Endodermal cell (in vitro differentiated cells): ENCODE measurements around the gene PDE4C. TPM values are rescaled to one million over a fixed set of nuclear protein-coding genes. Genes with fewer than 3 reads are reported as not detected.

Source experiments
- DNase-seq: peaks from one replicate; pipeline ENCODE4 v3.0.0-alpha.2; 2017
- H3K27ac ChIP-seq: 2 replicates; pipeline ENCODE4 v1.5.1; 2013; ENCODE audit warnings: mild to moderate bottlenecking, low read depth, low read length, moderate library complexity
- H3K27me3 ChIP-seq: 2 replicates; pipeline ENCODE4 v1.6.1; 2013; ENCODE audit warnings: mild to moderate bottlenecking, low read length, moderate library complexity; ENCODE audit not compliant: insufficient read depth, control insufficient read depth, poor library complexity, severe bottlenecking
- H3K36me3 ChIP-seq: 2 replicates; pipeline ENCODE4 v1.7.0; 2013; ENCODE audit warnings: mild to moderate bottlenecking, low read length, moderate library complexity; ENCODE audit not compliant: control insufficient read depth, insufficient read depth
- H3K4me1 ChIP-seq: one replicate; pipeline ENCODE4 v1.7.0; 2013; ENCODE audit warnings: low read length; ENCODE audit not compliant: control insufficient read depth, insufficient read depth
- H3K4me3 ChIP-seq: 2 replicates; pipeline ENCODE4 v1.5.1; 2013; ENCODE audit warnings: mild to moderate bottlenecking, low read length, moderate library complexity
- H3K9ac ChIP-seq: 2 replicates; pipeline ENCODE4 v1.6.1; 2013; ENCODE audit warnings: mild to moderate bottlenecking, low read length, moderate library complexity; ENCODE audit not compliant: poor library complexity, severe bottlenecking; ENCODE audit errors: extremely low read depth
- H3K9me3 ChIP-seq: 2 replicates; pipeline ENCODE4 v1.6.1; 2013; ENCODE audit warnings: mild to moderate bottlenecking, low read length, moderate library complexity; ENCODE audit not compliant: control insufficient read depth
- H3K27ac Mint-ChIP-seq: 2 replicates; pipeline ENCODE4 v1.8.0; 2020; ENCODE audit warnings: mixed read lengths
- H3K27me3 Mint-ChIP-seq: 2 replicates; pipeline ENCODE4 v1.8.0; 2021; ENCODE audit warnings: mild to moderate bottlenecking, mixed read lengths; ENCODE audit not compliant: insufficient read depth
- H3K36me3 Mint-ChIP-seq: 2 replicates; pipeline ENCODE4 v1.8.0; 2020; ENCODE audit warnings: low read depth, mixed read lengths
- H3K4me1 Mint-ChIP-seq: 2 replicates; pipeline ENCODE4 v1.8.0; 2020; ENCODE audit warnings: mixed read lengths
- H3K4me3 Mint-ChIP-seq: 2 replicates; pipeline ENCODE4 v1.8.0; 2020; ENCODE audit warnings: mild to moderate bottlenecking, moderate library complexity, mixed read lengths
- H3K9me3 Mint-ChIP-seq: 2 replicates; pipeline ENCODE4 v1.8.0; 2020; ENCODE audit warnings: mild to moderate bottlenecking, mixed read lengths
- CTCF ChIP-seq: fragments of 200-600 bp; sonication (generic); conservative IDR thresholded peaks from 2 replicates; pipeline ENCODE4 v1.5.0; 2021; ENCODE audit warnings: antibody characterized with exemption, mild to moderate bottlenecking
- WGBS, 2 experiments: methylation state at CpG; one replicate each; pipeline versions ENCODE4 v1.1.5 to v1.1.7; 2013; ENCODE audit warnings: missing lambda C conversion rate in 2 of 2, mixed read lengths in 1 of 2; ENCODE audit not compliant: insufficient coverage in 1 of 2, insufficient read length in 1 of 2; 5-methylcytosine and 5-hydroxymethylcytosine counted together
- total RNA-seq, 2 donors: library from RNA; stranded (reverse); fragmentation: NEBNext Ultra II Directional in 1 of 2; extraction: Animal tissue kit (Norgen Biotek cat#: 25700) in 1 of 2; gene quantifications; 2 replicates in 1 of 2; 3 replicates in 1 of 2; pipeline ENCODE4 v1.2.1, GENCODE V29; 2021

The PDE4C gene
- total RNA-seq, 2 donors from 2014 or later, result 1.1 to 2.4 TPM

- peaks cover 6% of the 10 kb centered on the region for H3K4me1 Mint-ChIP-seq
- peak overlapping the region; percentile 91 for H3K27ac Mint-ChIP-seq
- H3K4me3 Mint-ChIP-seq, result peak overlapping the region; percentile 78
- Histone ChIP-seq H3K4me1 (no peaks in the 10 kb centered on the region), H3K27ac (no peak overlapping the region), H3K9ac (no peak overlapping the region), H3K36me3 (no peaks in the 10 kb centered on the region), H3K27me3 (peaks cover 5% of the 10 kb centered on the region), H3K9me3 (no peaks in the 10 kb centered on the region), H3K4me3 (peak overlapping the region; percentile 87)
- H3K27me3 Mint-ChIP-seq, result peaks cover 15% of the 10 kb centered on the region
- peaks cover 3% of the 10 kb centered on the region for H3K36me3 Mint-ChIP-seq
- no peak for TF ChIP-seq CTCF
- 86 to 100% methylated on average over 2 to 12 of the region's 12 CpGs for WGBS, 2 experiments
- no peaks in the 10 kb centered on the region for H3K9me3 Mint-ChIP-seq
- DNase-seq, result no peak
These were observed 20.2 kb downstream of the PDE4C start for GRCh38 chr19:18206018-18206417.

- Histone ChIP-seq H3K9ac (peak overlapping the region; percentile 77), H3K4me1 (no peaks in the 10 kb centered on the region), H3K27ac (peak overlapping the region; percentile 86), H3K4me3 (peak overlapping the region; percentile 87), H3K9me3 (no peaks in the 10 kb centered on the region), H3K36me3 (no peaks in the 10 kb centered on the region), H3K27me3 (peaks cover 5% of the 10 kb centered on the region)
- Mint-ChIP-seq H3K4me3 (peak overlapping the region; percentile 78), H3K27me3 (peaks cover 15% of the 10 kb centered on the region), H3K27ac (peak overlapping the region; percentile 91), H3K9me3 (no peaks in the 10 kb centered on the region), H3K36me3 (peaks cover 3% of the 10 kb centered on the region), H3K4me1 (peaks cover 6% of the 10 kb centered on the region)
- TF ChIP-seq CTCF, result no peak
- peak; percentile 85 for DNase-seq
- WGBS, 2 experiments, result 19 to 23% methylated on average over 19 to 34 of the region's 36 CpGs
These were observed 20.9 kb downstream of the PDE4C start for GRCh38 chr19:18205200-18205892.

- H3K9me3 ChIP-seq, result no peaks in the 10 kb centered on the region
- H3K36me3 ChIP-seq, result no peaks in the 10 kb centered on the region
- H3K9ac ChIP-seq, result peak overlapping the region; percentile 77
- peaks cover 6% of the 10 kb centered on the region for H3K36me3 Mint-ChIP-seq
- no peaks in the 10 kb centered on the region for H3K9me3 Mint-ChIP-seq
- peak overlapping the region; percentile 86 for H3K27ac ChIP-seq
- WGBS, 2 experiments, result 0 to 1% methylated on average over 14 to 21 of the region's 22 CpGs
- H3K27ac Mint-ChIP-seq, result peak overlapping the region; percentile 91
- H3K4me3 Mint-ChIP-seq, result peak overlapping the region; percentile 78
- peaks cover 5% of the 10 kb centered on the region for H3K27me3 ChIP-seq
- H3K4me1 ChIP-seq, result no peaks in the 10 kb centered on the region
- peaks cover 15% of the 10 kb centered on the region for H3K27me3 Mint-ChIP-seq
- H3K4me1 Mint-ChIP-seq, result peaks cover 6% of the 10 kb centered on the region
- DNase-seq, result peak; percentile 90
- H3K4me3 ChIP-seq, result peak overlapping the region; percentile 87
- no peak for TF ChIP-seq CTCF
These were observed 21.6 kb downstream of the PDE4C start for GRCh38 chr19:18204394-18205199.
